ENCODE results near the gene PPM1L.

PPM1L gene

GRCh38 chr3:161067335-161067734, 311.3 kb downstream of the PPM1L start:
- no peak for TF ChIP-seq CTCF (IDR thresholded peaks at IDR 0.05; ENCODE audit: low read depth, low read length)
- H3K4me3 ChIP-seq (ENCODE audit: low read depth, low read length) = no peak overlapping the region

GRCh38 chr3:161069511-161070251, 313.6 kb downstream of the PPM1L start:
- H3K4me3 ChIP-seq (ENCODE audit: low read depth, low read length) = no peak overlapping the region
- no peak for TF ChIP-seq CTCF (IDR thresholded peaks at IDR 0.05; ENCODE audit: low read depth, low read length)

- no peak overlapping the region for H3K4me3 ChIP-seq (ENCODE audit: low read depth, low read length)
- no peak for TF ChIP-seq CTCF (IDR thresholded peaks at IDR 0.05; ENCODE audit: low read depth, low read length)
Observed at GRCh38 chr3:161070252-161070930, 314.4 kb downstream of the PPM1L start.

- no peak for TF ChIP-seq CTCF (IDR thresholded peaks at IDR 0.05; ENCODE audit: low read depth, low read length)
- H3K4me3 ChIP-seq (ENCODE audit: low read depth, low read length) = no peak overlapping the region
Observed at GRCh38 chr3:161070980-161071663, 315.1 kb downstream of the PPM1L start.

GRCh38 chr3:161072211-161072621, 316.2 kb downstream of the PPM1L start:
- TF ChIP-seq CTCF (IDR thresholded peaks at IDR 0.05; ENCODE audit: low read depth, low read length) = no peak

GRCh38 chr3:161072751-161073150, 316.7 kb downstream of the PPM1L start:
- H3K4me3 ChIP-seq (ENCODE audit: low read depth, low read length) = no peak overlapping the region
- TF ChIP-seq CTCF (IDR thresholded peaks at IDR 0.05; ENCODE audit: low read depth, low read length) = no peak

More at GRCh38 chr3:161072211-161072621, 316.2 kb downstream of the PPM1L start:
- no peak overlapping the region for H3K4me3 ChIP-seq (ENCODE audit: low read depth, low read length)

- no peak overlapping the region for H3K4me3 ChIP-seq (ENCODE audit: low read depth, low read length)
- TF ChIP-seq CTCF (IDR thresholded peaks at IDR 0.05; ENCODE audit: low read depth, low read length) = no peak
Observed at GRCh38 chr3:161073181-161073580, 317.1 kb downstream of the PPM1L start.

Data from WI38 (cell line).